ENCODE measurements around the gene XPO4. TPM values are rescaled to one million over a fixed set of nuclear protein-coding genes. Genes with fewer than 3 reads are reported as not detected.

The XPO4 gene
- total RNA-seq, result 12.1 and 28.1 TPM in 2 replicates

DNA sequence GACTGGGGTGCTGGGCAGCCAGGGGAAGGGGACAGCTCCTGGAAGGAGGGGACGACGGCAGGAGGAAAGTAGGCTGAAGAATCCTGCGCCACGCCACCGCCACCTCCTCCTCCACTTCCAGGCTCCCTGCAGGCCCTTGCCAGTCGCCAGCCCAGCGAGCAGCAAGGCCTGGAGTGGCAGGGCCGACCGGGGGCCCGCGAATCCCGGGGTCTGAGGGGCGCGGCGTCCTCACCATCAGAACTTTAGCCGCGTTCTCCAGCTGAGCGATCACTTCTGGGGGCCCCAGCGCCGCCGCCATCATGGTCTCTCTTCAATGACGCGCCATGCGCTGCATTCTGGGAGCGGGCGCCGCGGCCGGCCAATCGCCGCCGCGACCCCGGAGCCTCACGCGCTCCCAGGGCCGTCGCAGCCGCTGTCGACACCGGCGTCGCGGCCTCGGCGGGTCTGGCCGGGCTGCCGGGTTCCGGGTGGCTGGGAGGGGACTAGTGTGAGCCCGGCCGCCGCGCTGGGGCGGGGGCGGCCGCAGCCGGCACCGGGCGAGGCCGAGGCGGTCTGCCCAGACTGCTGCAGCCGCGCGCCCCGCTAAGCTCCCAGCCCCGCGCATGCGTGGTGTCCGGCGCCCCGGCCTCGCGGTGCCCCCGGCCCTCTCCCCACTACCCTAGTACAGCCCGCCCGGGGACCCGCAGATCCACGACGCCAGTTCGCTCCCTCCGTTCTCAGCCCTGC lies at the start of gene XPO4:
TSS of gene XPO4 (minus strand) at position 309 of the 726 bp plus-strand sequence. CDS start at position 301, 8 bp downstream.

DNA sequence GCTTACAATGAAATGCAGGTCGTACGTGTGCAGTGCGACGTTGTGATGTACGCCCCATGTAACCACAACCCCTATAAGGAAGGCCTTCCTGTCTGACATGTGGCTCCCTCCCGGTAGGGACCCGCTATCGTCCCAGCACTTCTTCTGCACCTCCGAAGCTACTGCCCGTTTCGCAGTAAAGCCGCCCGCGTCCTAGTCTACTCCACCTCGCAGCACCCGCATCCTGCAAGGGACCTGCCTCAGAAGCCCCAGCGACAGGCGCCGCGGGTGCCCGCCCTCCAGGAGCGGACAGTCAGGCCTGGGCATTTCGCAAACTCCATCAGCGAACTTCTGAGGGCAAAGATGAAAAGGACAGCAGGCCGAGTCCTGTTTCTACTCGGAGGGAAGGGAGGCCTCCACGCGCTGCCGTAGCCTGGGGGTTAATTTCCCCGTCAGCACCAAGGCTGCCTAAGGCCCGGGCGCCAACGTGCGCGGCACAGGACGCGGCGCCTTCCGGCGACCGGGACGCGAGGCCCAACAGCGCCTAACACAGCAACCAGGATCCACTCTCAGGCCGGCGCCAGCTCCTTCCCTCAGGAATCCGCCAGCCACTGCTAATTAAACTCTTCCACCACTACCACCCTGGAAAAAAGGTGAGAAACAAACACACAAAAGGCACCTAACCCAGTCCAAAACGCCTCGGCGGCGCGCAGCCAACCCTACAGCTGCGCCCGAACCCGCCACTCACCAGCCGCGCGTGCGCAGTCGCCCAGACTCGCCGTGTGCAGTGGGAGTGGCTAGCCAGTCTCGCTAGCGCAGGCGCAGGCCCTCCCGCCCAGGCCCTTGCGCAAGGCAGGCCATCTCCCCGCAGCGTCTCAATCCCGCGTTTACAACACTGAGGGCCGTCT lies 129.1 kb downstream of the XPO4 start, which contains the start of gene EEF1AKMT1:
TSS of gene EEF1AKMT1 (minus strand) at position 768 of the 887 bp plus-strand sequence. CDS start 16,363 bp downstream, outside the sequence.

Other genes starting within 250 kb of the XPO4 start
- gene IL17D, start 199.0 kb downstream of the XPO4 start, total RNA-seq, result 1.3 and 4.0 TPM in 2 replicates
- gene EEF1AKMT1, start 128.8 kb downstream of the XPO4 start, total RNA-seq, result 7.8 and 10.0 TPM in 2 replicates
- gene LATS2, start 158.8 kb upstream of the XPO4 start, total RNA-seq, result 15.5 and 37.0 TPM in 2 replicates
- 27.5 and 47.7 TPM in 2 replicates for gene SAP18, start 237.4 kb upstream of the XPO4 start, total RNA-seq